ENCODE results near the gene TP53BP2.
"Not testable (repeated sequence)": the region's sequence is repeated elsewhere in the genome, so short reads cannot be mapped to it uniquely, and the experiment has no call there.

Gene TP53BP2

GRCh38 chr1:223815020-223815853 is 30.5 kb downstream of the TP53BP2 start:
- H2AFZ ChIP-seq (ENCODE audit: low read depth), result no peak overlapping the region
- TF ChIP-seq CTCF (conservative IDR thresholded peaks at IDR 0.05; ENCODE audit: low read depth, low read length), result no peak
- no peak overlapping the region for H3K9ac ChIP-seq
- H3K27ac ChIP-seq, result no peak overlapping the region
- H4K20me1 ChIP-seq (ENCODE audit: insufficient read depth), result no peaks in the 10 kb centered on the region
- no peak overlapping the region for H3K4me3 ChIP-seq (IDR thresholded peaks at IDR 0.05; ENCODE audit: insufficient read depth, low read depth, low read length)
- no peaks in the 10 kb centered on the region for H3K27me3 ChIP-seq (ENCODE audit: insufficient read depth, low read depth)
- no peaks in the 10 kb centered on the region for H3K36me3 ChIP-seq (ENCODE audit: insufficient read depth)
- peaks cover 6% of the 10 kb centered on the region for H3K4me1 ChIP-seq (ENCODE audit: low read depth, poor library complexity, severe bottlenecking)
- peaks cover 9% of the 10 kb centered on the region; the same call in 1 of the 2 replicates for H3K79me2 ChIP-seq (ENCODE audit: insufficient read depth, low read depth)
- H3K4me2 ChIP-seq, result no peak overlapping the region

- Histone ChIP-seq H2AFZ (ENCODE audit: low read depth) (no peak overlapping the region), H4K20me1 (ENCODE audit: insufficient read depth) (no peaks in the 10 kb centered on the region), H3K27ac (no peak overlapping the region)
Measured at GRCh38 chr1:223813645-223814044, 32.1 kb downstream of the TP53BP2 start.

GRCh38 chr1:223811634-223812101 is 34.1 kb downstream of the TP53BP2 start:
- no peak overlapping the region for H3K9ac ChIP-seq
- no peaks in the 10 kb centered on the region for H3K36me3 ChIP-seq (ENCODE audit: insufficient read depth)
- no peak overlapping the region for H3K27ac ChIP-seq
- H4K20me1 ChIP-seq (ENCODE audit: insufficient read depth), result no peaks in the 10 kb centered on the region
- H3K27me3 ChIP-seq (ENCODE audit: insufficient read depth, low read depth), result no peaks in the 10 kb centered on the region
- no peak overlapping the region for H3K4me2 ChIP-seq
- peak; percentile 64 for TF ChIP-seq CTCF (conservative IDR thresholded peaks at IDR 0.05; ENCODE audit: low read depth, low read length)
- peaks cover 6% of the 10 kb centered on the region; the same call in 1 of the 2 replicates for H3K79me2 ChIP-seq (ENCODE audit: insufficient read depth, low read depth)
- H3K4me3 ChIP-seq (IDR thresholded peaks at IDR 0.05; ENCODE audit: insufficient read depth, low read depth, low read length), result no peak overlapping the region
- no peak overlapping the region for H2AFZ ChIP-seq (ENCODE audit: low read depth)
- H3K4me1 ChIP-seq (ENCODE audit: low read depth, poor library complexity, severe bottlenecking), result no peaks in the 10 kb centered on the region

More at GRCh38 chr1:223813645-223814044, 32.1 kb downstream of the TP53BP2 start:
- Histone ChIP-seq H3K4me1 (ENCODE audit: low read depth, poor library complexity, severe bottlenecking) (no peaks in the 10 kb centered on the region), H3K36me3 (ENCODE audit: insufficient read depth) (no peaks in the 10 kb centered on the region), H3K79me2 (ENCODE audit: insufficient read depth, low read depth) (peaks cover 9% of the 10 kb centered on the region; the same call in 1 of the 2 replicates), H3K4me2 (no peak overlapping the region), H3K4me3 (IDR thresholded peaks at IDR 0.05; ENCODE audit: insufficient read depth, low read depth, low read length) (no peak overlapping the region), H3K27me3 (ENCODE audit: insufficient read depth, low read depth) (no peaks in the 10 kb centered on the region), H3K9ac (no peak overlapping the region)
- TF ChIP-seq CTCF (conservative IDR thresholded peaks at IDR 0.05; ENCODE audit: low read depth, low read length), result no peak

- Histone ChIP-seq H3K4me1 (ENCODE audit: low read depth, poor library complexity, severe bottlenecking) (no peaks in the 10 kb centered on the region), H3K27ac (no peak overlapping the region), H3K79me2 (ENCODE audit: insufficient read depth, low read depth) (peaks cover 6% of the 10 kb centered on the region; the same call in 1 of the 2 replicates), H2AFZ (ENCODE audit: low read depth) (no peak overlapping the region), H4K20me1 (ENCODE audit: insufficient read depth) (no peaks in the 10 kb centered on the region), H3K27me3 (ENCODE audit: insufficient read depth, low read depth) (no peaks in the 10 kb centered on the region), H3K4me3 (IDR thresholded peaks at IDR 0.05; ENCODE audit: insufficient read depth, low read depth, low read length) (no peak overlapping the region), H3K36me3 (ENCODE audit: insufficient read depth) (no peaks in the 10 kb centered on the region), H3K4me2 (no peak overlapping the region), H3K9ac (no peak overlapping the region)
- TF ChIP-seq CTCF (conservative IDR thresholded peaks at IDR 0.05; ENCODE audit: low read depth, low read length), result no peak
Measured at GRCh38 chr1:223810586-223810985, 35.2 kb downstream of the TP53BP2 start.

GRCh38 chr1:223809905-223810304 is 35.8 kb downstream of the TP53BP2 start:
- not testable (repeated sequence) for H3K4me1 ChIP-seq (ENCODE audit: low read depth, poor library complexity, severe bottlenecking); H2AFZ ChIP-seq (ENCODE audit: low read depth); H3K79me2 ChIP-seq (ENCODE audit: insufficient read depth, low read depth); H4K20me1 ChIP-seq (ENCODE audit: insufficient read depth); H3K27ac ChIP-seq; H3K4me3 ChIP-seq (IDR thresholded peaks at IDR 0.05; ENCODE audit: insufficient read depth, low read depth, low read length); H3K36me3 ChIP-seq (ENCODE audit: insufficient read depth); H3K9ac ChIP-seq; H3K4me2 ChIP-seq; H3K27me3 ChIP-seq (ENCODE audit: insufficient read depth, low read depth)

All from KMS-11 (cell line).